GM21528 (cell line): Measurements from ENCODE around the gene RAB40B.

ENCODE experiments used
- ATAC-seq: cut with Tn5 transposase; IDR thresholded peaks from one replicate; pipeline ENCODE4 v1.9.1; 2021; ENCODE audit warnings: mild to moderate bottlenecking, moderate library complexity; ENCODE audit not compliant: unreplicated experiment, low FRiP score

Gene RAB40B

GRCh38 chr17:82674656-82675475 lies 23.6 kb downstream of the RAB40B start:
- no peak for ATAC-seq

GRCh38 chr17:82670661-82671450 lies 27.6 kb downstream of the RAB40B start:
- no peak for ATAC-seq

- ATAC-seq = no peak
Measured at GRCh38 chr17:82668631-82669099, 29.8 kb downstream of the RAB40B start.

GRCh38 chr17:82668024-82668630 lies 30.4 kb downstream of the RAB40B start:
- no peak for ATAC-seq

- no peak for ATAC-seq
Measured at GRCh38 chr17:82667668-82668000, 30.9 kb downstream of the RAB40B start.

GRCh38 chr17:82666931-82667667 lies 31.4 kb downstream of the RAB40B start:
- no peak for ATAC-seq

- no peak for ATAC-seq
Measured at GRCh38 chr17:82665891-82666290, 32.6 kb downstream of the RAB40B start.

GRCh38 chr17:82665217-82665616 lies 33.3 kb downstream of the RAB40B start:
- no peak for ATAC-seq

GRCh38 chr17:82664701-82665182 lies 33.8 kb downstream of the RAB40B start:
- ATAC-seq = no peak

- ATAC-seq = no peak
Measured at GRCh38 chr17:82664276-82664575, 34.3 kb downstream of the RAB40B start.

- no peak for ATAC-seq
Measured at GRCh38 chr17:82663381-82664275, 34.9 kb downstream of the RAB40B start.

- ATAC-seq = no peak
Measured at GRCh38 chr17:82662711-82663261, 35.7 kb downstream of the RAB40B start.

GRCh38 chr17:82661717-82662683 lies 36.5 kb downstream of the RAB40B start:
- ATAC-seq = no peak

- ATAC-seq = no peak
Measured at GRCh38 chr17:82659886-82660285, 38.6 kb downstream of the RAB40B start.

GRCh38 chr17:82658796-82659452 lies 39.6 kb downstream of the RAB40B start:
- no peak for ATAC-seq

- no peak for ATAC-seq
Measured at GRCh38 chr17:82658331-82658730, 40.2 kb downstream of the RAB40B start.

- ATAC-seq = no peak
Measured at GRCh38 chr17:82657926-82658325, 40.6 kb downstream of the RAB40B start.

GRCh38 chr17:82656266-82656665 lies 42.2 kb downstream of the RAB40B start:
- ATAC-seq = no peak
